Activated T-helper 1 cell treated with anti-CD3 and anti-CD28 coated beads, Interleukin-12 subunit alpha, Interleukin-12 subunit beta, Interleukin-2, Interleukin-4 antibody, amounts not matched to agents 30 ng/mL and 10 ng/mL and 1 ng/mL, durations not matched to agents 14 hours and 24 hours and 36 hours (primary cell): Measurements from ENCODE around the gene PRR11. TPM values are rescaled to one million over a fixed set of nuclear protein-coding genes. Genes with fewer than 3 reads are reported as not detected.

Experiments
- DNase-seq: peaks from one replicate; pipeline ENCODE4 v3.0.0; 2021; ENCODE audit warnings: low spot score
- H3K27ac Mint-ChIP-seq: one replicate; pipeline ENCODE4 v1.8.0; 2021; ENCODE audit warnings: mild to moderate bottlenecking, mixed read lengths
- H3K27me3 Mint-ChIP-seq: one replicate; pipeline ENCODE4 v1.8.0; 2022; ENCODE audit warnings: mild to moderate bottlenecking, moderate library complexity, mixed read lengths; ENCODE audit not compliant: insufficient read depth
- H3K36me3 Mint-ChIP-seq: one replicate; pipeline ENCODE4 v1.8.0; 2021; ENCODE audit warnings: low read depth, mixed read lengths
- H3K4me1 Mint-ChIP-seq: one replicate; pipeline ENCODE4 v1.8.0; 2021; ENCODE audit warnings: low read depth, mixed read lengths
- H3K4me3 Mint-ChIP-seq: one replicate; pipeline ENCODE4 v1.8.0; 2021; ENCODE audit warnings: mild to moderate bottlenecking, moderate library complexity, mixed read lengths
- H3K9me3 Mint-ChIP-seq: one replicate; pipeline ENCODE4 v1.8.0; 2021; ENCODE audit warnings: mixed read lengths
- intact Hi-C: fragments of 100-400 bp; cut with micrococcal nuclease; formaldehyde crosslinking; loops from one replicate; pipeline ENCODE4 v1.15.1; 2024
- total RNA-seq: library from RNA; stranded (reverse); gene quantifications from 2 replicates; pipeline ENCODE4 v1.2.3, GENCODE V29; 2022

PRR11 gene
- total RNA-seq, result 29.4 and 32.7 TPM in 2 replicates

GRCh38 chr17:59155439-59156177, at the start of gene PRR11:
Gene PRR11 (plus strand): TSS chr17:59155746. CDS start chr17:59169753, 14,007 bp downstream.
- Mint-ChIP-seq H3K4me3 (no peak within 1 kb of the TSS), H3K4me1 (peaks cover 63% of the 10 kb centered on the region), H3K36me3 (peaks cover 18% of the 10 kb centered on the region), H3K27ac (no peak within 1 kb of the TSS), H3K27me3 (no peaks in the 10 kb centered on the region), H3K9me3 (no peaks in the 10 kb centered on the region)
- intact Hi-C loops, result loop anchor here (1.0 to 5.0 kb wide), 12 partner anchors 49 to 1237 kb away; partner anchors contain the start of genes CLTC, GDPD1, PTRH2 and RPS6KB1
- DNase-seq, result peak; percentile 94

GRCh38 chr17:59105852-59106462, 49.6 kb upstream of the PRR11 start:
- peak; percentile 63 for DNase-seq
- Mint-ChIP-seq H3K27me3 (peaks cover 1% of the 10 kb centered on the region), H3K4me1 (peaks cover 59% of the 10 kb centered on the region), H3K27ac (peak overlapping the region; percentile 90), H3K36me3 (peaks cover 27% of the 10 kb centered on the region), H3K9me3 (no peaks in the 10 kb centered on the region), H3K4me3 (peak overlapping the region; percentile 97)
- intact Hi-C loops, result loop anchor here (1.0 to 10.0 kb wide), 10 partner anchors 49 to 1286 kb away; partner anchors contain the start of genes CLTC, DHX40, GDPD1 and PRR11

GRCh38 chr17:59106463-59107305, 48.9 kb upstream of the PRR11 start, which contains the start of gene TRIM37:
Gene TRIM37 (minus strand): TSS chr17:59106880. CDS start chr17:59106461, 419 bp downstream.
- Mint-ChIP-seq H3K4me1 (peaks cover 66% of the 10 kb centered on the region), H3K4me3 (peak within 1 kb of the TSS; percentile 97), H3K27me3 (peaks cover 1% of the 10 kb centered on the region), H3K9me3 (no peaks in the 10 kb centered on the region), H3K27ac (peak within 1 kb of the TSS; percentile 90), H3K36me3 (peaks cover 28% of the 10 kb centered on the region)
- DNase-seq, result peak; percentile 100
- intact Hi-C loops, result loop anchor here (1.0 to 10.0 kb wide), 10 partner anchors 49 to 1286 kb away; partner anchors contain the start of genes CLTC, DHX40, GDPD1 and PRR11

DNA sequence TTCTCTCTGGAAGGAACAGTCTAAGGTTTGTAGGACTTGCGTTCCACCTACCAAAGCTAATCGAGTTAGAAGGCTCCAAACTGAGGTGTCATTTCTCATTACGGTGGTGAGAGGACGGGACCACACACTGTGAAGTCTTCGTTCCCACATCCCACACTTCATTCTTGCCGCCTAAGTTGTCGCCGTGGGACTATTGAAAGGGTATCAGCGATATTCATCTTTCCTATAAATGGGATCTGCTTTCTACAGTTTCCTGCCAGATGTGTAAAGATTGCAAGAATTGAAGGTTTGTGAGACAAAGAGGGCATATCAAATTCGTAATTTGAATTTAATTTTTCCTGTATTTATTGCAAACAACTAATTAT, 48.3 kb upstream of the PRR11 start:
- Mint-ChIP-seq H3K36me3 (peaks cover 28% of the 10 kb centered on the region), H3K9me3 (no peaks in the 10 kb centered on the region)

GRCh38 chr17:59108400-59109102, 47.0 kb upstream of the PRR11 start:
- H3K36me3 Mint-ChIP-seq, result peaks cover 25% of the 10 kb centered on the region
- H3K27ac Mint-ChIP-seq, result no peak overlapping the region
- no peaks in the 10 kb centered on the region for H3K9me3 Mint-ChIP-seq
- H3K4me1 Mint-ChIP-seq, result peaks cover 60% of the 10 kb centered on the region
- intact Hi-C loops, result loop anchor here (5.0 to 10.0 kb wide), 4 partner anchors 476 to 1284 kb away; partner anchors contain the start of genes CLTC and USP32
- peak overlapping the region; percentile 56 for H3K4me3 Mint-ChIP-seq
- H3K27me3 Mint-ChIP-seq, result peaks cover 1% of the 10 kb centered on the region
- no peak for DNase-seq

More for the DNA sequence above, 48.3 kb upstream of the PRR11 start:
- H3K4me1 Mint-ChIP-seq, result peaks cover 65% of the 10 kb centered on the region
- H3K4me3 Mint-ChIP-seq, result peak overlapping the region; percentile 97
- H3K27ac Mint-ChIP-seq, result peak overlapping the region; percentile 90
- DNase-seq, result no peak
- peaks cover 1% of the 10 kb centered on the region for H3K27me3 Mint-ChIP-seq
- intact Hi-C loops, result loop anchor here (2.0 to 10.0 kb wide), 6 partner anchors 458 to 1285 kb away; partner anchors contain the start of genes CLTC, DHX40, PTRH2 and USP32

GRCh38 chr17:59110973-59111372, 44.6 kb upstream of the PRR11 start:
- H3K9me3 Mint-ChIP-seq, result no peaks in the 10 kb centered on the region
- intact Hi-C loops, result no loop called here
- H3K4me1 Mint-ChIP-seq, result peaks cover 43% of the 10 kb centered on the region
- no peak for DNase-seq
- H3K27me3 Mint-ChIP-seq, result peaks cover 1% of the 10 kb centered on the region
- peak overlapping the region; percentile 0 for H3K27ac Mint-ChIP-seq
- H3K4me3 Mint-ChIP-seq, result no peak overlapping the region
- H3K36me3 Mint-ChIP-seq, result peaks cover 28% of the 10 kb centered on the region

GRCh38 chr17:59111539-59111938, 44.0 kb upstream of the PRR11 start:
- DNase-seq, result no peak
- Mint-ChIP-seq H3K4me3 (no peak overlapping the region), H3K27ac (no peak overlapping the region), H3K9me3 (no peaks in the 10 kb centered on the region), H3K4me1 (peaks cover 42% of the 10 kb centered on the region), H3K36me3 (peaks cover 28% of the 10 kb centered on the region), H3K27me3 (peaks cover 1% of the 10 kb centered on the region)
- intact Hi-C loops, result no loop called here

GRCh38 chr17:59115474-59115873, 40.1 kb upstream of the PRR11 start:
- H3K27me3 Mint-ChIP-seq, result no peaks in the 10 kb centered on the region
- no peaks in the 10 kb centered on the region for H3K9me3 Mint-ChIP-seq
- no peak for DNase-seq
- H3K36me3 Mint-ChIP-seq, result peaks cover 28% of the 10 kb centered on the region
- intact Hi-C loops, result no loop called here
- peaks cover 18% of the 10 kb centered on the region for H3K4me1 Mint-ChIP-seq
- H3K27ac Mint-ChIP-seq, result no peak overlapping the region
- H3K4me3 Mint-ChIP-seq, result no peak overlapping the region

DNA sequence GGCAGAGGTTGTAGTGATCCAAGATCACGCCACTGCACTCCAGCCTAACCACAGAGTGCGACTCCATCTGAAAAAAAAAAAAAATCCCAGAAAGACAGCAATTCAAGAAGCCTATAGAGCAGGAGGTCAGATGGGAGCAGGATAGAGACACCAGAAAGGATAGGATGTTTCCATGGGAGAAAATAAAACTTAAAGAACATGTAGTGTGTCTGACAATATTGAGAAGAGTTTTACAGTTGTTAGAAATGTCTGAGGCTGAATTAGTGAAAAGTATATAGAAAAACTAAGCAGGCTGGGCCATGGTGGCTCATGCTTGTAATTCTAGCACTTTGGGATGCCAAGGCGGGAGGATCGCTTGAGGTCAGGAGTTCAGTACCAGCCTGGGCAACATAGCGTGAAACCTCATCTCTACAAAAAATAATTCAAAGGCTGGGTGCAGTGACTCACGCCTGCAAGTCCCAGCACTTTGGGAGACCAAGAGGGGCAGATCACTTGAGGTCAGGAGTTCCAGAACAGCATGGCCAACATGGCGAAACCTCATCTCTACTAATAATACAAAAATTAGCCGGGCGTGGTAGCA, 33.6 kb upstream of the PRR11 start:
- H3K27ac Mint-ChIP-seq, result peak overlapping the region; percentile 44
- H3K4me3 Mint-ChIP-seq, result no peak overlapping the region
- H3K4me1 Mint-ChIP-seq, result peaks cover 4% of the 10 kb centered on the region
- H3K36me3 Mint-ChIP-seq, result peaks cover 17% of the 10 kb centered on the region
- intact Hi-C loops, result no loop called here
- no peaks in the 10 kb centered on the region for H3K27me3 Mint-ChIP-seq
- no peak for DNase-seq
- H3K9me3 Mint-ChIP-seq, result no peaks in the 10 kb centered on the region

DNA sequence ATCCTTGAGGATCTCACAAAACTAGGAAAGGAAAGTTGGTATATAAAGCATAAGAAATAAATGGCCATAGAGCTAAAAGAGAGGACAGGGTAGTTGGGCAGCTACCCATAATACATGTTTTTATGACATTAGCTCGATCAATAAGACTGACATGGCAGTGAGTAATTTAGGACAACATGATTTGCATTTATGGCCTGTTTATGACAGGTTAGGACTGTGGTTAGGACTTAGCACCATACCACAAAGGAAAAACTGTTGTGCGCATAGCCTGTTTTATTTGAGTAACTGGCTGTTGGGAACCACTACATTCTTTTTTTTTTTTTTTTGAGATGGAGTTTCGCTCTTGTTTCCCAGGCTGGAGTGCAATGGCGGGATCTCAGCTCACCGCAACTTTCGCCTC, 30.9 kb upstream of the PRR11 start:
- H3K4me3 Mint-ChIP-seq, result no peak overlapping the region
- no peak for DNase-seq
- peaks cover 12% of the 10 kb centered on the region for H3K36me3 Mint-ChIP-seq
- H3K9me3 Mint-ChIP-seq, result no peaks in the 10 kb centered on the region
- H3K27me3 Mint-ChIP-seq, result no peaks in the 10 kb centered on the region
- intact Hi-C loops, result no loop called here
- H3K4me1 Mint-ChIP-seq, result peaks cover 5% of the 10 kb centered on the region
- H3K27ac Mint-ChIP-seq, result no peak overlapping the region

- no peak for DNase-seq
- Mint-ChIP-seq H3K4me3 (no peak overlapping the region), H3K4me1 (peaks cover 5% of the 10 kb centered on the region), H3K27me3 (no peaks in the 10 kb centered on the region), H3K27ac (peak overlapping the region; percentile 9), H3K9me3 (no peaks in the 10 kb centered on the region), H3K36me3 (peaks cover 12% of the 10 kb centered on the region)
- intact Hi-C loops, result no loop called here
Observed at GRCh38 chr17:59126809-59127417, 28.6 kb upstream of the PRR11 start.
